NCI-H460 (cell line): Measurements from ENCODE around the gene SOX18. TPM values are rescaled to one million over a fixed set of nuclear protein-coding genes. Genes with fewer than 3 reads are reported as not detected.

Source experiments
- DNase-seq: peaks from one replicate; pipeline ENCODE4 v3.0.0-alpha.2; 2016; ENCODE audit warnings: low read depth; ENCODE audit errors: extremely low read depth
- total RNA-seq: library from RNA; depleted of rRNA; stranded (reverse); fragments of >200 nt; shearing (Covaris generic); gene quantifications from 2 replicates; pipeline ENCODE4 v1.2.3, GENCODE V29; 2014

SOX18 gene
- total RNA-seq, 1 experiment from 2014 or later, result 0.77 TPM

DNA sequence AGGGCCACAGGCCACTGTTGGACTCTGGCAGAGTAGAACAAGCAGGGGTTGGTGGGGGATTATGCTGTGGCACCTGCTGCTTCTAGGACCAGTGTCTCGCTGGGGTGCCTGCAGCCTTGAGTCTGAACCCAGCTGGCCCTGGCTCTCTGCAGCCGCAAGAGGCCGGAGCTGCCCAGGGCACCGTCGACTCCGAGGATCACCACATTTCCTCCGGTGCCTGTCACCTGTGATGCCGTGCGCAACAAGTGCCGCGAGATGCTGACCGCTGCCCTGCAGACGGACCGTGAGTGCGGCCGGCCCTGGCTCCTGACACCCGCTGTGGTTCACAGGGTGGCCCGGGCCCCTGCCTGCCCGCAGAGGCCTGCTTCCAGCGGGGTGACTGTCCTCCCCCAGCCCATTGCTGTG, 19.8 kb upstream of the SOX18 start:
- no peak for DNase-seq

- DNase-seq, result no peak
Measured at GRCh38 chr20:64068386-64069208, 19.2 kb upstream of the SOX18 start.

GRCh38 chr20:64067733-64068307, 18.4 kb upstream of the SOX18 start:
- DNase-seq, result no peak

DNA sequence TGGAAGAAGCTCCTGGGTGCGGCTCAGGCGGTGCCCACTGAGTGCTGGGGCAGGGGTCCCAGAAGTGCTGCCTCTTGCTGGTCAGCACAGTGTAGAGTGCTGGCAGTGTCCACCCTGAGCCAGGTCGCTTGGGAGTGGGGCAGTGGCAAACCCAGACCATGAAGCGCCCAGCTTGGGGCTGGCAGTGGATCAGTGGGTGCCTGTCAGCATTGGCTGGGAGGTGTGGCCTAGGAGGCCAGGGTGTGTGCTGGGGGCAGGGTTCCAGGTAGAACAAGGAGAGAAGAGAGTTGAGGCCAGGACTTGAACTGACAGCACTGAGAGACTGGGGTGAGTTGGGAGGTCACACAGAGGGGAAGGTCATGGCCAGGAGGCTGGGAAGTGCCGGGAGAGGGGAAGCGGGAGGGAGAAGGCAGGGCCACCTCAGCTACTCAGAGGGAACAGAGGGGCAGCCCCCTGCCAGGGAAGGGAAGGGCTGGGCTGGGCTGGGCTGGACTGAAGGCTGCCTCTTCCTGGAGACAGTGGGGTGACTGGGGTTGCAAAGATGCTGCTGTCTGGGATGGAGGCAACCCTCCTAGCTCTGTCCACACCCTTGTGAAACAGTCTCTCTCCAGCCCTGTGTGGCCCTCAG, 17.7 kb upstream of the SOX18 start:
- DNase-seq, result no peak

- DNase-seq, result peak; percentile 63
Measured at GRCh38 chr20:64065974-64066343, 16.5 kb upstream of the SOX18 start.

DNA sequence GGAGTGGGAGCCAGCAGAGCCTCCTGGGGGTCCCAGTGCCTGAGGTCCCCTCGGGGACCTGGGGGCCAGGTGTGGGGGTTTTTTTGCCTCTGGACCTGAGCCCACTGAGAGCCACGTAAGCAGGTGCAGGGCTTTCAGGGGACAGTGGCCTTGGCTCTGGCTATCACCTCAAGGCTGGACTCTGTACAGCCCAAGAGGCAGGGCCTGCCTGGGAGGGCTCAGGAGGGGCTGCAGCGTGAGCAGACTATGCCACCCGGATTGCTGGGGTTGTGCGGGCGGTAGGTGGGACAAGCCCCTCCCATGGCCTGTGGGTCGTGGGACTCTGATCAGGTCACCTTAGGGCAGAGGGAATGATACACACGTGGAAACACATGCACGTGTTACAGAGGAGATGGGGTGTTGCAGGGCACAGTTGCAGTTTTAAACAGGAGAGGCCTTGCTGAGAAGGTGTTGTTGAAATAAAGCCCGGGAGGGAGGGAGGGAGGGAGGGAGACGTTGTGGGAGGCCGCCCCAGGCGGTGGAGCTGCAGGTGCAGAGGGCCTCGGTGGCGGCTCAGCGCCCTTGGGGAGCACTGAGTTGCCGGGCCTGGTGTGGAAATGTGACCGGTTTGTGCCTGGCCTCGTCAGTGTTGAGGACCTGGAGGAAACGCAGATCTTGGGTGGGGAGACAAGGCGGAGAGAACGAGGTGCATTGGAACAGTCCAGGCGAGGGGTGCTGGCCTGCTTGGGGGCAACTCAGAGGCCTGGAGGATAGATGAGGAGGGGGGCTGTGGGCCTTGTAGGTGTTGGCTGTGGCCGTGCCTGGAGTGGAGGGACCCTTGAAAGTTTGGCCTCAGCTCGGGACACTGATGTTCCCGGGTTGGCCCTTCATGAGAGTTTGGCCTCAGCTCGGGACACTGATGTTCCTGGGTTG, 15.9 kb upstream of the SOX18 start:
- no peak for DNase-seq

GRCh38 chr20:64064145-64064698, 14.8 kb upstream of the SOX18 start:
- DNase-seq, result no peak

GRCh38 chr20:64063389-64064144, 14.1 kb upstream of the SOX18 start:
- no peak for DNase-seq

DNA sequence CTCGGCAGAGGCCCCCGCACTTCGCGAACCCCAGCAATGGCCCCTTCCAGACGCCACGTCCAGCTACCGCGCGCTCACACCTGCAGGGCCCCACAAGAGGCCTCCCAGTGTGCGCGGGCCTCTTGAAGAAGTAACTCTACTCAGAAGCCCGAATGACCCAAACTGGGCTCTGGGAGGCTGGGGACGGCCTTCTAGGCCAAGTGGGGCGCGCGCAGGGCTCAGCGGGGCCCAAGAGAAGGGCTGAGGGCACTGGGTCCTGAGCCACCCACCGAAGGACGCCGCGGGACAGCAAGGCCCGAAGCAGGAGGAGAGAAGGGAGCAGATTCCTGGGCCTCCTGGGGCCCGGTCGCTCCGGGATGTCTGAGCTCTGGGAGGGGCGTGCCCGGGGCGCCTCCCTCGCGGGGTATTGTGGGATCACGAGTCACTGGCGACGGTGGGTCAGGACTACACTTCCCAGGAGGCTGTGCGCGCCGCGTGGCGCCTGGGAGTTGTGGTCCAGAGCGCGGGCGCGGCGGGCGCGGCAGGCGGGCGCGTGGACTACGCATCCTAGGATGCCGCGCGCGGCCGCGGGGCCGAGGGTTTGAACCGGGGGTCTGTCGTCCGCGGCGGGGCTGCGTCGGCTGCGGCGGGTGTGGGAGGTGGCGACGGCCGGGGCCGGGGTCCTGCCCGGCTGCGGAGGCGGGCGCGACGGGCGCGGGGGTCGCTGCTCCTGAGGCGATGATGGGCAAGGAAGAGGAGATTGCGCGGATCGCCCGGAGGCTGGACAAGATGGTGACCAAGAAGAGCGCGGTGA, 13.4 kb upstream of the SOX18 start, which contains the start of gene TCEA2:
TCEA2 (plus strand) TSS at position 603 of the 793 bp plus-strand sequence; CDS start at position 718, 115 bp downstream.
- DNase-seq, result peak; percentile 92

- no peak for DNase-seq
Measured at GRCh38 chr20:64062276-64062595, 12.8 kb upstream of the SOX18 start.

DNA sequence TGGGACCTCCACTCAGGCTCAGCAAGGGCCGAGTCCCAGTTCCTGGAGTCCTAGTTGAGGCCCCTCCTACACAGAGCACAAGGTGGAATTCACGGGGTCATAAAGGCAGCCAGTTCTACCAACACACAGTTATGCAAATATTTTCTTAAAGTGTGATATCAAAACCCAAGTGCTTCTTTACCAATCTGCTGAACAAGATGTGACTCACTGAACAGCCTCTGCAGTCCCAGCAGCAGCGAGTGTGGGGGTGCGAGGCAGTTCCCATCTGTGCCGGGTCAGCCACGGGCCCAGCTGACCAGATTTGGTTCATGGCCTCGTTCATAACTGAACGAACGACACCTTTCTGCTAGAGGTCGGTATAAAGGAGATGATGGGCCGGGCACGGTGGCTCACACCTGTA, 9.1 kb upstream of the SOX18 start:
- no peak for DNase-seq

- peak; percentile 65 for DNase-seq
Measured at GRCh38 chr20:64057628-64058498, 8.4 kb upstream of the SOX18 start.

DNA sequence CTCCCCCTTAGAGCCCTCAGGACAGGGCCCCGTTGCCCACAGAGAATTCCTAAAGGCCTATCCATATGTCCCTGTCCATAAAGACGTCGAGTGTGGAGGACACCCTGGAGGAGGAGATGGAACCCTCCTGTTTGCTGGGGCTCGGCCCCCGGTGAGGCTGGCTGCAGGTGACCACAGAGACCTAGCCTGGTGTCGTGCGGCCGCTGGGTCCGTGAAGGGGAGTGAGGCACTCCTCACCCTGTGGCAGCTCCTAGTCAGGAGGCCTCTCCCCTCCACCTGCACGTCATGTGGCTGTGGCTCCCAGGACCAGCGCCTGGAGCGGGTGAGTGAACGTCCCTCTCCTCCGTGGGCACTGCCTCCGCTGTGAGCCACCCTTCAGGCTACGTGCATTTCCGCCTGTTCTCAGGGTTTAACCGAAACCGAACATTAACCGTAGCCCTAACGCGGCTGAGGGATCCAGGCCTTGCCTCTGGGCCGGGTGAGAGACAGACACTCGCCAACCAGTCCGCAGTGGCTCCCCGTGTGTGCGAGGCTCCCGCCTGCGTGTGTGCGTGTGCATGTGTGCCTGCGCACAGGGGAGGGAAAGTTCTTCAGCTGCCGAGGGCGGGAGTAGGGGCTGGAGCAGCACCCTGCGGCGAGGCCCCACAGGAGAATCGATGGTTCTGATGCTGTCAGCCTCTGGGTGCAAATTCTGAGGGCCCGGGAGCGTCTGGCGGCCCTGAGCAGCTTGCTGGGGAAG, 7.6 kb upstream of the SOX18 start:
- no peak for DNase-seq

DNA sequence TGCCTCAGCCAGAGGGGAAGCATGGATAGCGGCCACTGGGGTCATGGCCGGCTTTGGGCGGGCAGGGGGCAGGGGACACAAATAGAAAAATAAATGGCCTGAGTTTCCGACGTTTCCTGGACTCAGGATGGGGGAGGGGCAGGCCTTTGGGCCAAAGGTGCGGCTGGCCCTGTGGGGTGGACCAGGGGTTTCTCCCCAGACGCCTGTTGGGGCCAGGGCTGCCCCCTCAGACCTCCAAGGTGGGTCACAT, 7.1 kb upstream of the SOX18 start:
- DNase-seq, result no peak

DNA sequence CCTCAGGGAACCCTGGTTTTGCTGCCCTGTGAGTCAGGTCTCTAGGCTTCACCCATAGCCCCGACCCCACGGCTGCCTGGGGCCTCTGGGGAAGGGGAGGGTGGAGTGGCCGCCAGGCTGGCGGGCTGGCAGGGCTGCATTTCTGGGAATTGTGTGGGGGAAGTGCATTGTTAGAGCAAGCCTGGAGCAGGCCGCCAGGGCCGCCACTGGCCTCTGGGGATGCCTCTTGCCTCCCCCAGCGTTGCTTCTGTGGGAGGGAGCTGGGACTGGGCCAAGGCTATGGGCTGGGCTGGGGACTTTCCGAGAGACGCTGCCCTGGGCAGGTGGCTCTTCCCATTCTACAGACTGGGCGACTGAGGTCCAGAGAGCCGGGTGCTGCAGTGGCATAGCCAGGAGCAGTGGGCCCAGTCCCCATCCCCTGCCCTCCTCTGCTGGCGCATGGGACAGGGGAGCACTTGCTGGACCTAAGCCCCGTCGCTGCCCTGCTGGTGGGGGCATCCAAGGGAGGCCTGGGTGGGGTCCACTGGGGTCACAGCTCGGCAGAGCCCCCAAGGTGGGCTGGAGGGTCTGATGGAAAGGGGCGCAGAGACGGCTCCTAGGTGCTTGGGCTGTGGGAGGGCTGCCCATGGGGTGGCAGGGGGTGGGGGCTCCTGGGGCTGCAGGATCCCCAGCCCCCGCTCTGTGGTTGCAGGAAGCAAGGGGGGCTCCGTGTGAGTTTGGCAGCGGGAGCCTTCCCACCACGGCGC, 6.6 kb upstream of the SOX18 start:
- DNase-seq, result no peak

GRCh38 chr20:64055396-64055892, 6.0 kb upstream of the SOX18 start:
- DNase-seq, result no peak
